Measurements from ENCODE around the gene SEL1L.
"Not testable (repeated sequence)": the region's sequence is repeated elsewhere in the genome, so short reads cannot be mapped to it uniquely, and the experiment has no call there.

Gene SEL1L

DNA sequence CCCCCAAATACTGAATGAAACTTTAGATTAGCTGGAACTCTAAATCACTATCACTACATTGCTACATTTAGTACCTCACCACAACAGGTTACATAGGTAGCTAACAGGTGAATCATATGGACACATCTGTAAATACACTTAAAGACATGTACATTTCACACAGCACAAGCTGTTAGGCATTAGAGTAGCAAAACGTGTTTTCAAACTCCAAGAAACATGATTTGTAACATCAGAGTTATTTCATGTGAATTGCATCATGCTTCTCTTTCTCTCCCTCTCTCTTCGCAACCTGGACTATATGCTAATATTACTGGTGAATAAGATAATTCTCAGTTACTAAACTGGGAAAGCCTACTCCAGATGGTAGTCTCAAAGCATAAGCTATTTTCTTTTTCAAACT, 4.3 kb downstream of the SEL1L start:
- in situ Hi-C loops (cut with MboI; ENCODE audit: low sequenced_read_pairs): no loop called here

DNA sequence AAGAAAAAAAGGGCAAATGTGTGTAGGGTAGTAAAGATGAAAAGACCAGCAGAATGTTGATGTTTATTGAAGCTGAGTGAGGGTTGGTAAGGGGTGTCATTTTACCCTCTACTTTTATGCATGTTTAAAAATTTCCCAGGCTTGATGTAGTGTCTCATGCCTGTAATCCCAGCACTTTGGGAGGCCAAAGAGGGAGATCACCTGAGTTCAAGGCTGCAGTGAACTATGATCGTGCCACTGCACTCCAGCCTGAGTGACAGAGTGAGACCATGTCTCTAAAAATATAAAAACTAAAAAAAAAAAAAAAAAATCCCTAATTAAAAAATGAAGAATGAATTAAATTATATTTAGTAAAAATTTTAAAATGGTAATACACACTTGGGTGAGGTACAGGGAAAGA, 8.5 kb downstream of the SEL1L start:
- in situ Hi-C loops (cut with MboI; ENCODE audit: low sequenced_read_pairs): no loop called here

DNA sequence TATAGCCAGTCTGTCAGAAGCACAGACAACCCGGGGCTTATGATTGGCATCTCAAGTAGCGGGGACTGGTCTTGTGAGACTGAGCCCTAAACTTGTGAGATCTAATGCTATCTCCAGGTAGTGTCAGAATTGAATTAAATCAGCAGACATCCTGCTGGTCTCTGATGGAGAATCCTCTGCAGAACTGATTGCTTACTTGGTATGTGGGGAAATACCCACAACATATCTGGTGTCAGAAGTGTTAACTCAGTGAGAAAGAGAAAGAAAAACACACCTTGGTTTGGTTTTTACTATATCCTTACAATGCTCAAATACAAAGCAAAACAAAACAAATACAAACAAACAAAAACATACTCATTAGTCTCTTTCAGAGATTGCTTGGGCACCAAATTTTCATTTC, 10.0 kb downstream of the SEL1L start:
- in situ Hi-C loops (cut with MboI; ENCODE audit: low sequenced_read_pairs): no loop called here

DNA sequence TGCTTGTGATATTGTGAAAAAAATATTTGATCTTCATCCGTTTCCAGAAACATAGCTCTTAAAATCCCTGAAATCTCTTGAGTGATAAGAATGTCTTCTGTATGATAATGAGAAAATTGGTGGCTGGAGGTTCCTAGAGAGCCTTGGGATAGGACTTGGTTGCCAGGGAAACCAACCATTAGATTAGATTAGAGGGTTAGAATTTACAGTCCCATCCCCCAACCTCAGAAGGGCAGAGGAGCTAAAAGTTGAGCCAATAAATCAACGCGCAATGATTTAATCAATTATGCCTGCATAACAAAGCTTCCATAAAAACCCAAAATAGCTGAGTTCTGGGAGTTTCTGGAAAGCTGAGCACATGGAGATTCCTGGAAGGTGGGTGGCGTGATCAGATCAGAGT, 10.6 kb downstream of the SEL1L start:
- in situ Hi-C loops (cut with MboI; ENCODE audit: low sequenced_read_pairs): no loop called here

DNA sequence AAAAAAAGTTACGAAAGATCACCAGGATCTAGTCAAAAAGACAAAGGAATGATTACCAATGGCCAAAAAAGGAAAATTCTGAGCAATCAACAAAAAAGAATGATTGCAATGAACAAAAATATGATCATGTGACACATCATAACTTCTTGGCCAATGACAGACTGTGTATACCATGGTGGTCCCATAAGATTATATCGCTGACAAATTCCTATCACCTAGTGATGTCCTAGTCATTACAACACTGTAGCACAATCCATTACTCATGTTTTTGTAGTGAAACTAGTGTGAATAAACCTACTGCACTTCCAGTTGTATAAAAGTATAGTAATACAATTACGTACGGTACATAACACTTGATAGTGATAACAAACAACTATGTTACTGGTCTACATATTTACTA, 12.3 kb downstream of the SEL1L start:
- in situ Hi-C loops (cut with MboI; ENCODE audit: low sequenced_read_pairs): no loop called here

DNA sequence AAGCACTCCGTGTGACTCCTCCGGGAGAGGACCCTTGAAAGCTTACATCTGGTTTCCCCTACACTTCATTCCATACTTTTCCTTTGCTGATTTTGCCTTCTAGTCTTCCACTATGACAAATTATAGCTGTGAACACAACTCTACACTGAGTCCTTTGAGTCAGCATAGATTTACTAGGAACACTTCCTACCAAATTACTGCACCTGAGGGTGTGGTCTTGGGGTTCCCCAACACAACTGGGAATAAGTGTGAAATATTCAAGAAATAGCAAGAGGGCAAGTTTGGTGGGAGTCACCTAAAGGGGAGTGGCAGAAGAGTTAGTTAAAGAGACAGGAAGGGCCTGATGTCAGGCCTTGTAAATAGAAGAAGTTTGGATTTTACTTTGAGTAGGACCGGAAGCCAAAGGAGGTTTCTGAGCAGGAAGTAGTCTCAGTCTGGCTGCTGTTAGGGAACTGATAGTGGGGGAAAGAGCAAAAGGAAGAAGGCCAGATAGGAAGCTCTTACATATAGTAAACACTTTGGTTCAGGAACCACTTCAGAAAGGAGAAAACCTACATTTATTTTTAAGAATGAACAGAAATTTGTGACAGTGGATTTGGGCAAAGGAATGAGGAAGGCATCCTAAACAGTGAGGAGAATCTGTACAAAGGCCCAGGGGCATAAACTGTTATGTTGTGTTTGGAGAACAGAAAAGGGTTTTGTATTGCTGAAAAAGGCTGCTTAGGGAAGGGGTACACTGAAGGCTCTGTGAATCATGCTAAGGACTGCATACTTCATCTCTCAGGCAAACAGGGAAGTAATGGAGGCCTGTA, 14.2 kb downstream of the SEL1L start:
- in situ Hi-C loops (cut with MboI; ENCODE audit: low sequenced_read_pairs): no loop called here

DNA sequence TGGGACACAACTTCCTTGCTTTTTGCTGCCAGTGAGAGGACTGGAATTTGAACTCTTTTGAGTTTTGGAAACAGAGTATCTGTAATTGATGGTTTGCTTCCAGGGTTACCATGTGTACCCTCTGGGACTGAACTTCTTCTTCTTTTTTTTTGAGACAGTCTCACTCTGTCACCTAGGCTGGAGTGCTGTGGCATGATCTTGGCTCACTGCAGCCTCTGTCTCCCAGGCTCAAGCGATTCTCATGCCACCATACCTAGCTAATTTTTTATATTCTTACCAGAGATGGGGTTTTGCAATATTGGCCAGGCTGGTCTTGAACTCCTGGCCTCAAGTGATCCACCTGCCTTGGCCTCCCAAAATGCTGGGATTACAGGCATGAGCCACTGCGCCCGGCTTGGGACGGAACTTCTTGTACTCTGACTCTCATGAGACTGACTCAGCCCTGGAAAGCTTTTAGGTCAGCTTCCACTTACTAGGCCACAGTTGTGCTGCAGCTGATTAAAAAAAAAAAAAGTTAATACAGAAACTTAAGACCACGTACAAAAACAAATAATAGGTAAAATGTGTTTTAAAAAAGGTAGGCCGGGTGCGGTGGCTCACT, 15.8 kb downstream of the SEL1L start:
- in situ Hi-C loops (cut with MboI; ENCODE audit: low sequenced_read_pairs): no loop called here

DNA sequence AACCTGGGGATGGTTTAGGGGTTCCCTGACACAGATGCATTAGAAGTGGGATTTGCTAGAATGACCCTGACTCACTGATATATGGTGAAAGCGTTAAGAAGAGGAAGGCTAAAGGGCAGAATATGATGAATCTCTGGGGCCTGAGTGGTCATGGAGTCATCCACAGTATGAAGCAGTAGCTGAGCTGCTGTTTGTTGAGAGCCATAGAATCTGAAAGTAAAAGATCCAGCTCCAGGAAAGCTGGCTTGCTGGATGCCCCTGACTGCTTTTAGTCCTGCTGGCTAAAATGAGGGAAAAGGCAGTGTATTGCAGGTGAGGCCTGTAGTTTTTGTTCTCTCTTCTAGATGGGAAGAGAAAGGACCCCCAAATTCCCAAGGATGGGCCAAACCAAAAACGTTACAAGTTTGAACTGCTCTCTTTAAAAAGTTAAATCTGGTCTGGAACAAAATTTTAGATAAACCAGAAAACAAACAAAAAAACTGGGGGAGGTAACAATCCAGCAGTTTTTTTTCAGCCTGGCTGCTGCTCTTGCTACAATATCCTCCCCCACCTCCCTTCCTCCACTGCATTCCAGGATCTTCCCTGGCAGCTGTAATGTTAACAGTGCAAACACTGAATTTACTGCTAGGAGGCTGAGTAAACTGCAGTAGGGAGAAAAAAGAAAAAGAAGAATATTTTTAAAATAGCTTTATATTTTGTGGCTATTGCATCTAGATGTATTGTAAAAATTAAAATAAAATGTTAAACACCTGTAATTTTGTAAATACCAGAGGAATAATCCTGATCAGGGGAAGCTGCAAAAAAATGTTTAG, 16.5 kb downstream of the SEL1L start:
- in situ Hi-C loops (cut with MboI; ENCODE audit: low sequenced_read_pairs): no loop called here

DNA sequence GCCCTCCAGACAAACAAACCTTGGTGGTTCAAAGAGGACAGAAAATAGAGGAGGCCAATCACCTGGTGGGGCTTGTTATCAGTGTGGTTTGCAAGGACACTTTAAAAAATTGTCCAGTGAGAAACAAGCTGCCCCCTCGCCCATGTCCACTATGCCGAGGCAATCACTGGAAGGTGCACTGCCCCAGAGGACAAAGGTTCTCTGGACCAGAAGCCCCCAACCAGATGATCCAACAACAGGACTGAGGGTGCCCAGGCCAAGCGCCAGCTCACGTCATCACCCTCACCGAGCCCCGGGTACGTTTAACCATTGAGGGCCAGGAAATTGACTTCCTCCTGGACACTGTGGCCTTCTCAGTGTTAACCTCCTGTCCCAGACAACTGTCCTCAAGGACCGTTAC, 17.7 kb downstream of the SEL1L start:
- in situ Hi-C loops (cut with MboI; ENCODE audit: low sequenced_read_pairs): not testable (repeated sequence)

DNA sequence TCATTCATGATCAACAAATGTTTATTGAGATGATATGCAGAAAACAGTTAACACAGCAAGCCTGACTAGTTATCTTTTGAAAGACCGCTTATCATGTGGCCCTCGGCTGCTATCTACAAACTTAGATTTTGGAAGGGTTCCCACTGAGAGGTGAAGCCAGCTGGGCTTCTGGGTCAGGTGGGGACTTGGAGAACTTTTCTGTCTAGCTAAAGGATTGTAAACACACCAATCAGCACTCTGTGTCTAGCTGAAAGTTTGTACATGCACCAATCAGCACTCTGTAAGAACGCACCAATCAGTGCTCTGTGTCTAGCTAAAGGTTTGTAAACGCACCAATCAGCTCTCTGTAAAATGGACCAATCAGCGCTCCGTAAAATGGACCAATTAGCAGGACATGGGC, 20.8 kb downstream of the SEL1L start:
- in situ Hi-C loops (cut with MboI; ENCODE audit: low sequenced_read_pairs): not testable (repeated sequence)

DNA sequence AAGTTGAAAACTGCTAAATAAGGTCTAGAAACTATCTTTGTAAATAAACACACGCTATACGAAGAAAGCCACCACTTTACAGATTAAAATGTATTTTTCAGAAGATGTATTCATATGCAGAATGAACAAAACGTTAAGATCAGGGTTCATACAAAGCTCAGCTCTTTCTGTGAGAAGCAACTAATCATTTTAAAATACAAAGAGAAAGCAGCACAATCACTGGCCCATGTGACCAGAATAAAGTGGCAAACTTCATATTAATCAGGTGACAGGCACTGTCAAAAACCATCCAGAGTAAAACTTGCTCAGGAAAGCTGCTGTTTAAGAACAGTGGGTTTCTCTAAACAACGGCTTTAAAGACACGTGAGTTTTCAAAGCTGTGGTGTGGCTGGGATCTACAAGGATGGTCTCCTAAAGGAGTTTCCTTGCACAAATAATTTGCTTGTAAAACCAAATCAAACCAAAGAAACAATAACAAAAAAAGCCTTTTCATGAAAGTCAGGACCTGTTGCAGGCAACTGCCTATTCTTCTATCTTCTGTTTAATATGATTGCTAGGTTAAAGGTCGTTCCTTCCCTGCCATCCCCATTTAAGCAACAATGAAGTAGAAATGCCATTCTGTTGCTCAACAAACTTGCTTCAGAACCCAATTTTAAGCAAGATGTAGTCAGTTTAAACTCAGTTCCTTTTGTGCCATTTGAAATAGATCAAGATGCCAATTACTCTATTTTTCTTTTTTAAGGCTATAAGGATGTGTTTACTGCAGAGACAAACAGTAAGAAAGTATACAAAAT, 22.3 kb downstream of the SEL1L start:
- in situ Hi-C loops (cut with MboI; ENCODE audit: low sequenced_read_pairs): no loop called here

DNA sequence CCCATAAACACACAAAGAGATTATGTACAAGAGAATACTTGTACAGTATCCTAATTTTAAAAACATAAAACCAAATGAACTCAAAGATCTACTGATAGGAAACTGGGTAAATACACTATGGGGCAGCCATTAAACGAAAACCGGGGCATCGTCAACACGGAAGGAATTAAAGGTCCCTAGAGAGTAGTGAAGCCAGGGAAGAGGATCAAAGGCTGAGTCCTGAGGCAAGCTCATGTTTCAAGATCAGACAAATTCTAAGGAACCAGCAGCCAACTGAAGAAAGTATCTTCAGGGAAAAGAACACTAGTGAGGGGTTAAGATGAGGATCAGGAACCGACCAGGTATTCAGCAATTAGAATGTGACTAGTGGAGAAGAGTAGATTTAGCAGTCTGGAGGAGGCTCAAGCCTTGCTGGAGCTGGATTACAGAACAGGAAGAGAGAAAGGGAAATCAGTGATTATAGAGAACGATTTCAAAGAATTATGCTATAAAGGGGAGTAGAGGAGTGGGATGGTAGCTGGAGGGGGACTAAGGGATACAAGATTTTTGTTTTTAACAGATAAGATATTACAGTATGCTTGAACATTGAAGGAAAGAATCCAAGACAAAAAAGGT, 23.7 kb downstream of the SEL1L start:
- in situ Hi-C loops (cut with MboI; ENCODE audit: low sequenced_read_pairs): no loop called here

DNA sequence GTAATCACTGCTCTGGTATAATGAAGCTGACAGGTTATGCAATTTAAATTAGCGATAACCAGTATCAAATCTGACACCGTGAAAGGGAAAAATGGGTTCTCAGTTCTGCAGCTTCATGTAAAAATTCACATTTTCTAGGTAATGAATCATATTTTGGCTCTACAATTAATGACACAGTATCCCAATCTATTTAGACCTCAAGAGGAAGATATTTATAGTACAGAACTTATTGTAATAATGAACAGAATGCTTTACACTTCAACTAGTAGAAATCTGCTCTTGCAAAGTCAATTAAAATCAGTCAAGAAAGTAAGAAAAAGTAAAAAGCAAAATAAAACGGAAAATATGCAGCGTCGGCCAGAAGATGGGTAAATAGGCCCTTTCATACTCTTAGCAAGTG, 24.3 kb downstream of the SEL1L start:
- in situ Hi-C loops (cut with MboI; ENCODE audit: low sequenced_read_pairs): no loop called here

DNA sequence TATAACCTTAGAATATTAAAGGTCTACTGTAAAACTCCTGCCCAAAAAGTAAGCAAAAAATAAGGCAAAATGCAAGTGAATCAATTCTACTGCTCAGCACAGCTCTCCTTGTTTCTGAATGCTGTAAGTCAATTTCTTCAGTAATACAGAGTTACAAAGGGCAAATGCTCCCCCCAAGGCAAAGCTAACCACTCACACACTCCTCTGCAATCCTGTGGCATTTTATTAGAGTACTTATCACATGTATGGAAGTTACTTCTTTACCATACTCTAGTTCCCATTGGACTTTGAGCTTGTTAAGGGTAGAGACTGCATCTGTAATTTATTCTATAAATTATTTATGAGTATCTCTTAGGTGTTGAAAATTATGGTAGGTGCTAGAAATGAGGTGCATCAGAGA, 27.2 kb downstream of the SEL1L start:
- in situ Hi-C loops (cut with MboI; ENCODE audit: low sequenced_read_pairs): no loop called here

DNA sequence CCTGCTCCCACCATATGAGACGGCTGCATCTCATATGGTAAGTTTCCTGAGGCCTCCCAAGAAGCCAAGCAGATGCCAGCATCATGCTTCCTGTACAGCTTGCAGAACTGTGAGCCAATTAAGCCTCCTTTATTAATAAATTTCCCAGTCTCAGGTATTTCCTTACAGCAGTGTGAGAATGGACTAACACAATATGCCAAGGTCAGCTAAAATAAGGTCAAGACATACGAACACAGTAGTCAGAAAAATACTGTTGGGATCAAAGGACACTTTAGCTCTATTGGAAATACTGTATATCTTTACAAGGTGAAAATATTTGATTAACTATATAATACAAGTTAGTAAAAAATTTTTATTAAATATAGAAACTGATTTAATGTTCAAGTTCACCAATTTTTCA, 28.8 kb downstream of the SEL1L start:
- in situ Hi-C loops (cut with MboI; ENCODE audit: low sequenced_read_pairs): no loop called here

DNA sequence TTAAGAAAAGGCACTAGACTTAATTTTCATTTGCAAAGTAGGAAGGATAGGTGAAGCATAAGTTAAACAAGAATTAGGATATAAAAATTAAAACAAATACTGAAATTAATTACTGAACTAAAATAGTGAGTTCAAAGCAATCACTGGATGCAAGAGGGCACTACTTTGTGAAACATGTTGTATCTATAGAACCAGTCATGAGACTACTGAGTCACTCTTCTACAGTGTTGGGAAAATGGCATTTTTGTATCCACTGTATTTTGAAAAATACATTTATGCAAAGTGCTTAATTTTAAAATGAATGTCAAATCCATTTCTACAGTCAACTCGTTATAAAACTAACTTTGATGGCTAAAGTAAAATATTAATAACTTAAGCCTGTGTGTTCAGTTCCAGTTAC, 47.9 kb downstream of the SEL1L start:
- in situ Hi-C loops (cut with MboI; ENCODE audit: low sequenced_read_pairs): no loop called here

DNA sequence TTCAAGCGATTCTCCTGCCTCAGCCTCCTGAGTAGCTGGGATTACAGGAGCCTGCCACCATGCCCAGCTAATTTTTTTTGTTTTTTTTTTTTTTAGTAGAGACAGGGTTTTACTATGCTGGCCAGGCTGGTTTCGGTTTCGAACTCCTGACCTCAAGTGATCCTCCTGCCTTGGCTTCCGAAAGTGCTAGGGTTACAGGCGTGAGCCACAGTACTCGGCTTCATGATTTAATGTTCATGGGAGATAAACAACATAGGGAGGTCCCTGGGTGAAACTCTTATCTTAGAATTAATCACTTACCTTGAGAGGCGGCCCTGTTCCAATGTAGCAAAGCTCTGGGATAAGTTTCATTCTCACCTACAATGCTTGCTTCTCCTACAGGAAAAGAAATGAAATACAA, 48.3 kb downstream of the SEL1L start:
- in situ Hi-C loops (cut with MboI; ENCODE audit: low sequenced_read_pairs): no loop called here

DNA sequence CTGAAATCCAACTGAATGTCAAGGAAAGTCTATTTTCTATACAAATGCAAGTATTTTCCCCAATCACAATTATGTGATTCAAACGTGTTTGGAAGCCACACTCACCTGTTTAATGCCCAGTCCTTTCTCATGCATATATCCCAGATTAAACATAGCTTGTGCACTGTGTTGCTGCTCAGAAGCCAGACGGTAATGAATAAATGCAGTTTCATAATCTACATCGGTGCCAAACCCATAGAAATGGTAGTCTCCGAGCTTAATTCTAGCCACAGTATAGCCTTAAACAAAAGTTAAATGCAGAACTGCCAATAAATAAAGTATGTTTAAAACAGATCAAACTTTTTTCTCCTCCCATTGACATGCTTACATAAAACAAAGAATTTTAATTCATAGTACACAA, 49.5 kb downstream of the SEL1L start:
- in situ Hi-C loops (cut with MboI; ENCODE audit: low sequenced_read_pairs): no loop called here

DNA sequence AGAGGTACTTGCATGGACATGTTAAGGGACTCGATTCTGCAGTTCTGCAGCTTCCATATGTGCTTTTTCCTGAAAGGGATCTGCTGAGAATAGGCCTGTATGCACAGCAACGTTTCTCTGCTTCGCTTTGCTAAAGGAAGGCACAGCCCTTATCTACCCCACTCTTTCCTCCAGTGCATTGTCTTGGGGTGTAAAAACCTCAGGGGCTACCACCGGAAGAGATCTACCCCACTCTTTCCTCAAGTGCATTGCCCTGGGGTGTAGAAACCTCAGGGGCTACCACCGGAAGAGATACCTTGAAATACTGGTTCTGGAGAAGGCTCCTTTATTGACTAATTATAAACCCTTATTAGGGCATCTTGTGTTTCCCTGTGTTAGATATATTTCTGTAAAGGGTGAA, 52.9 kb downstream of the SEL1L start:
- in situ Hi-C loops (cut with MboI; ENCODE audit: low sequenced_read_pairs): no loop called here

DNA sequence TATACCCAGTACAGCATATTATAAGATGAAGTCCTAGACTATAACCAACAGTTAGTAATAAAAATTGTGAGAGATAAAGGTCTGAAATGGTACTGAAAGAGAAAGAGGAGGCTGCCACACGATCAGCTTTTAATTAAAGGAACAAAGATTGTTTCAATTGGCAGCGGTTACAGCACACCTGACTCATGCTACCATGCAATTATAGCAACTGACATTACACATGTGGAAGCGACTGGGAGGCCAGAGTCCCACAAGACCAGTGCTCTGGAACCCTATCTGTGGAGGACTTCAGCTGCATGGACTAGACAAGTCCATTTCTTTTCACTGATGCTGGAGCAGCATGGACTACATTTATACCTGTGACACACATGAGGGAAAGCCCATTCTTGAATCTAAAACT, 55.2 kb downstream of the SEL1L start:
- in situ Hi-C loops (cut with MboI; ENCODE audit: low sequenced_read_pairs): no loop called here

DNA sequence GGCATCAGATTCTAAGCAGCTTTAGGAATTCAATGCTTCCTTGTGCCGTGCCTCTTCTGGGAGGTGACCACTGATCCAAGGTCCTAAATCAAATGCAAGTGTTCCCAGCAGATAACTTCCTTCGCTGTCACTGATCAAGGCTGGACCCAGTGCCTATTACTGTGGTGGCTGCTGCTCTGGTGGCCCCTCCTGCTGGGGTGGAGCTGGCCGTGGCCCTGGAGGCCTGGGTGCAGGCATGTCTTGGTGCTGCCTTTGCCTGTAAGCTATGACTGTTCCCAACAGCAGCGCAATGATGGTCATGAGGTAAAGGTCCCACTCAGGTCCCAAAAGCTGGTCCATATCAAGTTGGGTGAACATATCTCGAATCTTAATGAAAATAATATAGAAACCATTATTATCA, 56.8 kb downstream of the SEL1L start:
- in situ Hi-C loops (cut with MboI; ENCODE audit: low sequenced_read_pairs): no loop called here
